A549 (cell line): Measurements from ENCODE around the gene ELMOD1. TPM values are rescaled to one million over a fixed set of nuclear protein-coding genes. Genes with fewer than 3 reads are reported as not detected.
"Not testable (repeated sequence)": the region's sequence is repeated elsewhere in the genome, so short reads cannot be mapped to it uniquely, and the experiment has no call there.

Experiments
- ATAC-seq, 2 experiments: fragments of 200-7000 bp in 1 of 2; fragments of >200 bp in 1 of 2; cut with Nextera tagmentation in 1 of 2; cut with Tn5 transposase in 1 of 2; 3 replicates each; pipeline versions ENCODE4 v1.8.0 to v1.9.1; 2018 to 2020; ENCODE audit warnings: mild to moderate bottlenecking in 1 of 2, moderate library complexity in 1 of 2
- CTCF ChIA-PET: fragments of 300-600 bp; sonication (Branson Sonifier 250); formaldehyde crosslinking; extraction: SDS; loops from one replicate; lab custom pipeline; 2021; ENCODE audit warnings: antibody characterized with exemption, inconsistent platforms; lab: Yijun Ruan, JAX
- POLR2A ChIA-PET: fragments of 350-600 bp; formaldehyde crosslinking; extraction: SDS; loops from one replicate; lab custom pipeline; 2021; ENCODE audit warnings: antibody characterized with exemption, inconsistent platforms; lab: Yijun Ruan, JAX
- DNase-seq, 2 experiments: peaks; one replicate each; pipeline versions ENCODE4 v3.0.0 to v3.0.0-alpha.2; 2011 to 2016; ENCODE audit warnings: low read depth in 1 of 2, low spot score in 1 of 2
- FAIRE-seq: peaks from 2 replicates; lab custom pipeline; 2011; peaks lifted over from hg19 to GRCh38; lab: Jason Lieb, UNC
- H3K27ac ChIP-seq, 2 experiments: fragments of >200 bp; sonication (Bioruptor Twin); formaldehyde crosslinking; 3 replicates each; pipeline ENCODE4 v1.5.1; 2016 to 2017
- H3K4me1 ChIP-seq: fragments of >200 bp; sonication (Bioruptor Twin); formaldehyde crosslinking; 3 replicates; pipeline ENCODE4 v1.6.1; 2016
- H3K4me2 ChIP-seq: fragments of >200 bp; sonication (Bioruptor Twin); formaldehyde crosslinking; 3 replicates; pipeline ENCODE4 v1.6.1; 2016
- H3K4me3 ChIP-seq: fragments of >200 bp; sonication (Bioruptor Twin); formaldehyde crosslinking; 3 replicates; pipeline ENCODE4 v1.5.1; 2016
- H3K9me3 ChIP-seq: fragments of >200 bp; sonication (Bioruptor Twin); formaldehyde crosslinking; 3 replicates; pipeline ENCODE4 v1.6.1; 2016
- CBX8 ChIP-seq: fragments of 200-600 bp; sonication (generic); IDR thresholded peaks from 2 replicates; pipeline ENCODE4 v1.6.1; 2016
- CEBPB ChIP-seq, 2 experiments: fragments of >200 bp in 1 of 2; sonication (Bioruptor Twin) in 1 of 2; formaldehyde crosslinking in 1 of 2; IDR thresholded peaks; 2 replicates each; pipeline ENCODE4 v1.6.1; 2012 to 2016
- CHD2 ChIP-seq: fragments of 150-350 bp; IDR thresholded peaks from 2 replicates; pipeline ENCODE4 v1.6.1; 2014; ENCODE audit warnings: low read length; ENCODE audit not compliant: partially characterized antibody
- E2F6 ChIP-seq: IDR thresholded peaks from 2 replicates; pipeline ENCODE4 v1.6.1; 2012; ENCODE audit warnings: low read depth, borderline replicate concordance
- FOSL2 ChIP-seq, 2 experiments: fragments of 450-650 bp in 1 of 2; fragments of >200 bp in 1 of 2; sonication (Bioruptor Twin) in 1 of 2; formaldehyde crosslinking; IDR thresholded peaks; 2 replicates each; pipeline versions ENCODE4 v1.5.0 to v1.6.1; 2016 to 2020; ENCODE audit warnings: mild to moderate bottlenecking in 1 of 2, moderate library complexity in 1 of 2
- GATA3 ChIP-seq: IDR thresholded peaks from 2 replicates; pipeline ENCODE4 v1.6.1; 2012; ENCODE audit warnings: borderline replicate concordance
- HOXA7 ChIP-seq: fragments of 250-450 bp; sonication (Bioruptor Pico); IDR thresholded peaks from 2 replicates; pipeline ENCODE4 v1.5.0; 2020; ENCODE audit warnings: mild to moderate bottlenecking, moderate library complexity
- JUN ChIP-seq, 2 experiments: fragments of >200 bp; sonication (Bioruptor Twin); formaldehyde crosslinking; IDR thresholded peaks; 2 replicates in 1 of 2; 3 replicates in 1 of 2; pipeline ENCODE4 v1.6.1; 2016 to 2017
- KDM5A ChIP-seq: fragments of 200-600 bp; sonication (generic); IDR thresholded peaks from 2 replicates; pipeline ENCODE4 v1.6.1; 2016; ENCODE audit warnings: antibody characterized with exemption, mild to moderate bottlenecking
- NFE2L2 ChIP-seq: fragments of 150-350 bp; conservative IDR thresholded peaks from 2 replicates; pipeline ENCODE4 v1.6.1; 2014; ENCODE audit warnings: low read length
- NR3C1 ChIP-seq: fragments of >200 bp; sonication (Bioruptor Twin); formaldehyde crosslinking; IDR thresholded peaks from 3 replicates; pipeline ENCODE4 v1.6.1; 2017
- PBX3 ChIP-seq: IDR thresholded peaks from 2 replicates; pipeline ENCODE4 v1.6.1; 2012
- RFX5 ChIP-seq: fragments of 450-650 bp; IDR thresholded peaks from 2 replicates; pipeline ENCODE4 v1.7.1; 2014; ENCODE audit warnings: antibody characterized with exemption, mild to moderate bottlenecking, moderate library complexity
- SREBF2 ChIP-seq: fragments of 450-650 bp; IDR thresholded peaks from 2 replicates; pipeline ENCODE4 v1.6.1; 2014; ENCODE audit warnings: mild to moderate bottlenecking, moderate library complexity
- whole genome bisulfite sequencing: methylation state at CpG from one replicate; pipeline ENCODE4 v1.1.6; 2017; ENCODE audit errors: missing lambda C conversion rate; 5-methylcytosine and 5-hydroxymethylcytosine counted together
- polyA plus RNA-seq, 4 experiments: library from polyadenylated mRNA; depleted of rRNA in 3 of 4; stranded (reverse); fragments of >200 nt; fragmentation: RNase III in 1 of 4; extraction: RNeasy Plus Mini Kit Qiagen cat#74134 plus additional on column Dnase treatment in 1 of 4; gene quantifications; 2 replicates in 3 of 4; 3 replicates in 1 of 4; pipeline ENCODE4 v1.2.3, GENCODE V29; 2011 to 2017
- TF ChIP-seq, protein P1 (sequence below): fragments of 200-600 bp; sonication (generic); IDR thresholded peaks from 2 replicates; pipeline ENCODE4 v1.6.1; 2016; ENCODE audit warnings: antibody characterized with exemption, mild to moderate bottlenecking, moderate library complexity
- TF ChIP-seq, protein P2 (sequence below): fragments of >200 bp; sonication (Bioruptor Twin); formaldehyde crosslinking; IDR thresholded peaks from 3 replicates; pipeline ENCODE4 v1.5.1; 2016
- TF ChIP-seq, protein P3 (sequence below): fragments of 450-650 bp; IDR thresholded peaks from 2 replicates; pipeline ENCODE4 v1.6.1; 2014; ENCODE audit warnings: antibody characterized with exemption

ELMOD1 gene
- polyA plus RNA-seq, 2 of the 4 experiments (the other 2 are of a cell fraction) = 0.04 to 0.08 TPM

GRCh38 chr11:107565219-107565937, 25.6 kb upstream of the ELMOD1 start, which contains the start of gene ALKBH8 (continued):
- TF ChIP-seq, protein P1, sequence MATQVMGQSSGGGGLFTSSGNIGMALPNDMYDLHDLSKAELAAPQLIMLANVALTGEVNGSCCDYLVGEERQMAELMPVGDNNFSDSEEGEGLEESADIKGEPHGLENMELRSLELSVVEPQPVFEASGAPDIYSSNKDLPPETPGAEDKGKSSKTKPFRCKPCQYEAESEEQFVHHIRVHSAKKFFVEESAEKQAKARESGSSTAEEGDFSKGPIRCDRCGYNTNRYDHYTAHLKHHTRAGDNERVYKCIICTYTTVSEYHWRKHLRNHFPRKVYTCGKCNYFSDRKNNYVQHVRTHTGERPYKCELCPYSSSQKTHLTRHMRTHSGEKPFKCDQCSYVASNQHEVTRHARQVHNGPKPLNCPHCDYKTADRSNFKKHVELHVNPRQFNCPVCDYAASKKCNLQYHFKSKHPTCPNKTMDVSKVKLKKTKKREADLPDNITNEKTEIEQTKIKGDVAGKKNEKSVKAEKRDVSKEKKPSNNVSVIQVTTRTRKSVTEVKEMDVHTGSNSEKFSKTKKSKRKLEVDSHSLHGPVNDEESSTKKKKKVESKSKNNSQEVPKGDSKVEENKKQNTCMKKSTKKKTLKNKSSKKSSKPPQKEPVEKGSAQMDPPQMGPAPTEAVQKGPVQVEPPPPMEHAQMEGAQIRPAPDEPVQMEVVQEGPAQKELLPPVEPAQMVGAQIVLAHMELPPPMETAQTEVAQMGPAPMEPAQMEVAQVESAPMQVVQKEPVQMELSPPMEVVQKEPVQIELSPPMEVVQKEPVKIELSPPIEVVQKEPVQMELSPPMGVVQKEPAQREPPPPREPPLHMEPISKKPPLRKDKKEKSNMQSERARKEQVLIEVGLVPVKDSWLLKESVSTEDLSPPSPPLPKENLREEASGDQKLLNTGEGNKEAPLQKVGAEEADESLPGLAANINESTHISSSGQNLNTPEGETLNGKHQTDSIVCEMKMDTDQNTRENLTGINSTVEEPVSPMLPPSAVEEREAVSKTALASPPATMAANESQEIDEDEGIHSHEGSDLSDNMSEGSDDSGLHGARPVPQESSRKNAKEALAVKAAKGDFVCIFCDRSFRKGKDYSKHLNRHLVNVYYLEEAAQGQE = no peak
- TF ChIP-seq CBX8 = no peak
- TF ChIP-seq RFX5 = no peak
- no peak for TF ChIP-seq PBX3
- no peak for TF ChIP-seq CHD2
- TF ChIP-seq, protein P2, sequence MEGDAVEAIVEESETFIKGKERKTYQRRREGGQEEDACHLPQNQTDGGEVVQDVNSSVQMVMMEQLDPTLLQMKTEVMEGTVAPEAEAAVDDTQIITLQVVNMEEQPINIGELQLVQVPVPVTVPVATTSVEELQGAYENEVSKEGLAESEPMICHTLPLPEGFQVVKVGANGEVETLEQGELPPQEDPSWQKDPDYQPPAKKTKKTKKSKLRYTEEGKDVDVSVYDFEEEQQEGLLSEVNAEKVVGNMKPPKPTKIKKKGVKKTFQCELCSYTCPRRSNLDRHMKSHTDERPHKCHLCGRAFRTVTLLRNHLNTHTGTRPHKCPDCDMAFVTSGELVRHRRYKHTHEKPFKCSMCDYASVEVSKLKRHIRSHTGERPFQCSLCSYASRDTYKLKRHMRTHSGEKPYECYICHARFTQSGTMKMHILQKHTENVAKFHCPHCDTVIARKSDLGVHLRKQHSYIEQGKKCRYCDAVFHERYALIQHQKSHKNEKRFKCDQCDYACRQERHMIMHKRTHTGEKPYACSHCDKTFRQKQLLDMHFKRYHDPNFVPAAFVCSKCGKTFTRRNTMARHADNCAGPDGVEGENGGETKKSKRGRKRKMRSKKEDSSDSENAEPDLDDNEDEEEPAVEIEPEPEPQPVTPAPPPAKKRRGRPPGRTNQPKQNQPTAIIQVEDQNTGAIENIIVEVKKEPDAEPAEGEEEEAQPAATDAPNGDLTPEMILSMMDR = no peak
- TF ChIP-seq NFE2L2 = no peak
- TF ChIP-seq GATA3 = no peak
- no peak for TF ChIP-seq E2F6
- TF ChIP-seq SREBF2 = no peak
- TF ChIP-seq, protein P3, sequence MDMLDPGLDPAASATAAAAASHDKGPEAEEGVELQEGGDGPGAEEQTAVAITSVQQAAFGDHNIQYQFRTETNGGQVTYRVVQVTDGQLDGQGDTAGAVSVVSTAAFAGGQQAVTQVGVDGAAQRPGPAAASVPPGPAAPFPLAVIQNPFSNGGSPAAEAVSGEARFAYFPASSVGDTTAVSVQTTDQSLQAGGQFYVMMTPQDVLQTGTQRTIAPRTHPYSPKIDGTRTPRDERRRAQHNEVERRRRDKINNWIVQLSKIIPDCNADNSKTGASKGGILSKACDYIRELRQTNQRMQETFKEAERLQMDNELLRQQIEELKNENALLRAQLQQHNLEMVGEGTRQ = peak; percentile 64
- no peak for TF ChIP-seq NR3C1
- peak; percentile 80 for TF ChIP-seq KDM5A
- peak in 1 of 2 experiments; percentile 47; a peak in 1 of 5 replicates for TF ChIP-seq JUN (IDR thresholded peaks at IDR 0.05)
- TF ChIP-seq HOXA7 (CRISPR knock-in tag) = no peak
- peak in 1 of 2 experiments; percentile 37; a peak in 2 of 4 replicates for TF ChIP-seq CEBPB (IDR thresholded peaks at IDR 0.05)

DNA sequence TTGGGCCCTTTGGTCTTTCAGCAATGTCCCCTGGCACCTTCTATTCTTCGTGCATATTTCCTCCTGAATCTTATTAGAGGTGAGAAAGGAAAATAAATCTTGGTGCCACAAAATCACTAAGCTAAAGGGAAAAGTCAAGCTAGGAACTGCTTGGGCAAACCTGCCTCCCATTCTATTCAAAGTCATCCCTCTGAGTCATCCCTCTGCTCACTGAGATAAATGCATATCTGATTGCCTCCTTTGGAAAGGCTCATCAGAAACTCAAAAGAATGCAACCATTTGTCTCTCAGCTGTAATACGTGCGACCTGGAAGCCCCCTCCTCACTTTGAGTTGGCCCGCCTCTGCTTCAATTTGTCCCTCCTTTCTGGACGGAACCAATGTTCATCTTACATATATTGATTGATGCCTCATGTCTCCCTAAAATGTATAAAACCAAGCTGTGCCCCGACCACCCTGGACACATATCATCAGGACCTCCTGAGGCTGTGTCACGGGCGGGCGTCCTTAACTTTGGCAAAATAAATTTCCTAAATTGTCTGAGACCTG, 24.9 kb upstream of the ELMOD1 start:
- CTCF ChIA-PET = interaction anchor here (1.2 to 10.1 kb wide), 4 partner anchors 10 to 206 kb away, joined by 3 to 75 read pairs (median 42); no protein-coding TSS in a partner anchor
- POLR2A ChIA-PET; FAIRE-seq; H3K9me3 ChIP-seq; DNase-seq; ATAC-seq; TF ChIP-seq FOSL2 (IDR thresholded peaks at IDR 0.05): not testable (repeated sequence)
- Histone ChIP-seq H3K4me1 (peaks cover 41% of the 10 kb centered on the region), H3K27ac (peak overlapping the region; percentile 89 to 94), H3K4me3 (peak overlapping the region; percentile 75), H3K4me2 (peak overlapping the region; percentile 84)
- TF ChIP-seq FOSL2 (CRISPR knock-in tag; IDR thresholded peaks at IDR 0.05) = peak; percentile 16; the same call in 1 of the 2 replicates
- WGBS = 61% methylated on average over 9 of the region's 9 CpGs
